SU-DHL-6 (cell line): Measurements from ENCODE around the gene GFOD2.

Source experiments
- H2AFZ ChIP-seq: fragments of 200-600 bp; sonication (generic); 2 replicates; pipeline ENCODE4 v1.6.1; 2014; ENCODE audit warnings: low read depth, mild to moderate bottlenecking, moderate library complexity, mixed read lengths, antibody characterized with exemption, low read length; ENCODE audit not compliant: severe bottlenecking
- H3F3A ChIP-seq: fragments of 200-600 bp; shearing (Covaris generic); 2 replicates; pipeline ENCODE4 v1.6.0; 2016; ENCODE audit warnings: antibody characterized with exemption, mild to moderate bottlenecking; ENCODE audit not compliant: insufficient read depth
- H3K27ac ChIP-seq: fragments of 200-600 bp; sonication (generic); 2 replicates; pipeline ENCODE4 v1.5.1; 2016; ENCODE audit warnings: low read depth, mild to moderate bottlenecking, low read length, moderate library complexity, mixed read lengths
- H3K27me3 ChIP-seq: fragments of 200-600 bp; sonication (generic), shearing (Covaris generic); 2 replicates; pipeline ENCODE4 v1.6.0; 2014; ENCODE audit warnings: mild to moderate bottlenecking, low read length
- H3K36me3 ChIP-seq: fragments of 200-600 bp; sonication (generic); 2 replicates; pipeline ENCODE4 v1.6.1; 2014; ENCODE audit warnings: mild to moderate bottlenecking, low read length, mixed read lengths
- H3K4me2 ChIP-seq: fragments of 300-600, 200-600 bp; shearing (Covaris generic), sonication (generic); 2 replicates; pipeline ENCODE4 v1.6.0; 2014; ENCODE audit warnings: low read length, low read depth, mild to moderate bottlenecking; ENCODE audit not compliant: poor library complexity, severe bottlenecking
- H3K4me3 ChIP-seq: fragments of 200-600 bp; sonication (generic); 2 replicates; pipeline ENCODE4 v1.5.1; 2014; ENCODE audit warnings: antibody characterized with exemption, low read length, mild to moderate bottlenecking, mixed read lengths; ENCODE audit not compliant: insufficient read depth, poor library complexity, severe bottlenecking
- H3K79me2 ChIP-seq: fragments of 200-600 bp; sonication (generic); 2 replicates; pipeline ENCODE4 v1.6.1; 2014; ENCODE audit warnings: mild to moderate bottlenecking, low read length, moderate library complexity; ENCODE audit not compliant: insufficient read depth
- H3K9ac ChIP-seq: fragments of 200-600 bp; sonication (generic); 2 replicates; pipeline ENCODE4 v1.7.0; 2014; ENCODE audit warnings: mild to moderate bottlenecking, low read length
- H3K9me2 ChIP-seq: fragments of 200-600 bp; sonication (generic); replicated peaks from 2 replicates; pipeline ENCODE4 v1.6.1; 2014; ENCODE audit warnings: low read length; ENCODE audit not compliant: insufficient read depth
- H3K9me3 ChIP-seq: fragments of 200-600 bp; sonication (generic); 2 replicates; pipeline ENCODE4 v1.6.1; 2014; ENCODE audit warnings: low read length, mixed read lengths; ENCODE audit not compliant: insufficient read depth
- H4K20me1 ChIP-seq: fragments of 200-600 bp; sonication (generic); 2 replicates; pipeline ENCODE4 v1.6.1; 2014; ENCODE audit warnings: low read depth, mild to moderate bottlenecking, antibody characterized with exemption, low read length, moderate library complexity, mixed read lengths
- CTCF ChIP-seq: fragments of 200-600 bp; sonication (generic); IDR thresholded peaks from one replicate; pipeline ENCODE4 v1.5.1; 2017; ENCODE audit warnings: antibody characterized with exemption, mild to moderate bottlenecking, low read length, moderate library complexity; ENCODE audit not compliant: insufficient read depth, poor library complexity, severe bottlenecking
- EZH2phosphoT487 ChIP-seq: fragments of 200-600 bp; sonication (generic), shearing (Covaris generic); conservative IDR thresholded peaks from 2 replicates; pipeline ENCODE4 v1.6.1; 2018; ENCODE audit warnings: mild to moderate bottlenecking, antibody characterized with exemption, low read length, moderate library complexity, mixed read lengths

The GFOD2 gene

DNA sequence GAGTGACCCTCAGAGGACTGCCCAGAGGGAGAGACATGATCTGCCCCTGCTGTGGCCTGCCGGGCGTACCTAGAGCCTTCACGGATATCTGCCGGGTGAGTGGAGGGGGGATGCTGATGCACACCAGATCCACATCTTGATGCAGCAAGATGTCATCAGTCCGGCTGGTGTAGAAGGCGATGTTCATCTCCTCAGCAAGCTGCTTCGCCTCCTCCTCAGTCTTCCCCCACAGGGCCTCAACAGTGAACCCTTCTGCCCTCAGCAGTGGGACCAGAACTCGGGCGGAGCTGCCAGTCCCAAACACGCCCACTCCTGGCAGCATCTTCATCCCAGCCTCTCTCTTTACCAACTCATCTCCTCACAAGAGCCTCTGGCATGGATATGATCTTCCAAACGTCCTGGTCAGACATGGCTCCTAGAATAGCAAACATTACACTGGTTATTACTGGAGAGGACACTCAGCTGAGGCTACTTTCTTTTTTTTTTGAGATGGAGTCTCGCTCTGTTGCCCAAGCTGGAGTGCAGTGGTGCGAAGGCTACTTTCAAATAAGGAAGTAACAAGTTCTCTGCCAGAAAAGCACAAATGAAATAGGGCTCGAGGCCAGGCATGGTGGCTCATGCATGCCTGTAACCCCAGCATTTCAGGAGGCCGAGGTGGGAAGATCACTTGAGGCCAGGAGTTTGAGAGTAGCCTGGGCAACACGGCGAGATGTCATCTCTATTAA, 33.6 kb downstream of the GFOD2 start:
- peak overlapping the region; percentile 13 for H3K4me2 ChIP-seq
- no peaks in the 10 kb centered on the region for H3K9me2 ChIP-seq
- peak overlapping the region; percentile 18; the same call in 1 of the 2 replicates for H3K27ac ChIP-seq
- no peaks in the 10 kb centered on the region for H3K36me3 ChIP-seq
- no peak overlapping the region for H3K9ac ChIP-seq
- H3K9me3 ChIP-seq = no peaks in the 10 kb centered on the region
- TF ChIP-seq CTCF = no peak
- TF ChIP-seq EZH2phosphoT487 = no peak
- peaks cover 5% of the 10 kb centered on the region; the same call in 1 of the 2 replicates for H3F3A ChIP-seq
- H3K79me2 ChIP-seq = peaks cover 5% of the 10 kb centered on the region; the same call in 1 of the 2 replicates
- no peak overlapping the region for H3K4me3 ChIP-seq
- no peak overlapping the region for H2AFZ ChIP-seq
- no peaks in the 10 kb centered on the region for H3K27me3 ChIP-seq
- H4K20me1 ChIP-seq = no peaks in the 10 kb centered on the region

DNA sequence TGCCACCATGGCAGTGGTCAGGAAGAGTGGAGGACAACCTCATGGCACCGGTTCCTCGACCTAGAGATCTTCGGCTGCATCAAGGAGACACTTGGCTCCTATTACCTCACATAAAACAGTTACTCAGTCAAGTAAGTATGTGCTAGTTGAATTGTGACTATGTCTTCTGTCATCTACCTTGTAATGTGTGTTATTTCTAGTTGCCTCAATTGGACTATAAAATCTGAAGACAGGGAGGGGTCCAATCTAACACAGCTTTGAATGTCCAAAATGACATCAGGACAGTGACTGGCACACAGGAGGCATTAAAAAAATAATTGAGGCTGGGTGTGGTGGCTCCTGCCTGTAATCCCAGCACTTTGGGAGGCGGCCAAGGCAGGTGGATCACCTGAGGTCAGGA, 35.3 kb downstream of the GFOD2 start:
- Histone ChIP-seq H3K36me3 (no peaks in the 10 kb centered on the region), H3K27ac (no peak overlapping the region), H3K9ac (no peak overlapping the region), H3F3A (peaks cover 5% of the 10 kb centered on the region; the same call in 1 of the 2 replicates), H3K4me2 (no peak overlapping the region), H3K79me2 (no peaks in the 10 kb centered on the region), H3K9me3 (no peaks in the 10 kb centered on the region), H3K9me2 (no peaks in the 10 kb centered on the region), H3K27me3 (no peaks in the 10 kb centered on the region), H2AFZ (no peak overlapping the region), H3K4me3 (no peak overlapping the region), H4K20me1 (no peaks in the 10 kb centered on the region)
- no peak for TF ChIP-seq EZH2phosphoT487
- TF ChIP-seq CTCF = no peak

DNA sequence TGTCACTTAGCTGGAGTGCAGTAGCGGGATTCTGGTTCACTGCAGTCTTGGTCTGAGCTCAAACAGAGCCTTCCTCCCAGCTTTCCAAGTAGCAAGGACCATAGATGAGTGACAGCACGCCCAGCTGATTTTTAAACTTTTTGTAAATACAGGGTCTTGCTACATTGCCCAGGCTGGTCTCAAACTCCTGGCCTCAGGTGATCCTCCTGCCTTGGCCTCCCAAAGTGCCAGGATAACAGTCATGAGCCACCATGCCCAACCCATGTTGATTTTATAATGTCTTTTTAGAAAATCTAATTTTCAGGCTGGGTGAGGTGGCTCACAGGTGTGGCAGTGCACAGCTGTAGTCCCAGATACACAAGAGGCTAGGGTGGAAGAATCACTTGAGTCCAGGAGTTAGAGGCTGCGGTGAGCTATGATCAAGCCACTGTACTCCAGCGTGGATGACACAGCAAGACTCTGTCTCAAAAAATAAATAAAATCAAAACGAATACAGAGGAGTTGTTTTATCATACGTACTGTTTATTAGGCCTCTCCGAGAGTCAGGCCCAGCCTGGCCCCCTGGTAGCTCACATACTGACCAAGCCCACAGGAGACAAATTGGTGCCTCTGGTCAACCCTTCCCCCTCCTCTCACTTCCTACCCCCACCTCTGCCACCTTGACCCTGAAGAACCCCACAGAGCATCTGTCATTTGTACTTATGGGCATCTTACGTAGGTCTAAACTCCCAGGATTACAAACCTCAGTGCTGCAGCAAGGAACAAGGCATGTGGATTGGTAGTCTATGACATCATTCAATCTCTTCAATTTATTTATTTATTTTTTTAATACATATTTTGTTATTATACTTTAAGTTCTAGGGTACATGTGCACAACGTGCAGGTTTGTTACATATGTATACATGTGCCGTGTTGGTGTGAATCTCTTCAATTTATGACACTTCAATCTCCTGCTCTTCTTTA, 38.9 kb downstream of the GFOD2 start:
- H3K36me3 ChIP-seq = no peaks in the 10 kb centered on the region
- H3K9ac ChIP-seq = no peak overlapping the region
- TF ChIP-seq CTCF (no peak), EZH2phosphoT487 (no peak)

More for the DNA sequence above, 38.9 kb downstream of the GFOD2 start:
- Histone ChIP-seq H3K4me2 (no peak overlapping the region), H2AFZ (no peak overlapping the region), H3K27ac (no peak overlapping the region), H3K27me3 (no peaks in the 10 kb centered on the region), H3K79me2 (no peaks in the 10 kb centered on the region), H3F3A (no peaks in the 10 kb centered on the region), H4K20me1 (no peaks in the 10 kb centered on the region), H3K4me3 (no peak overlapping the region), H3K9me2 (no peaks in the 10 kb centered on the region), H3K9me3 (no peaks in the 10 kb centered on the region)
